ENCODE measurements around the gene ANOS1.

- TF ChIP-seq CBFB (CRISPR knock-in tag; IDR thresholded peaks at IDR 0.05; ENCODE audit: low read depth) (no peak), ATF1 (CRISPR knock-in tag; IDR thresholded peaks at IDR 0.05) (no peak), ERG (CRISPR knock-in tag; IDR thresholded peaks at IDR 0.05) (no peak), RORB (CRISPR knock-in tag; IDR thresholded peaks at IDR 0.05) (no peak), MAX (CRISPR knock-in tag; IDR thresholded peaks at IDR 0.05) (no peak), E2F4 (CRISPR knock-in tag; IDR thresholded peaks at IDR 0.05; ENCODE audit: borderline replicate concordance, low read depth) (no peak), CTCF (IDR thresholded peaks at IDR 0.05) (no peak), SP1 (CRISPR knock-in tag; conservative IDR thresholded peaks at IDR 0.05) (no peak), TP53 (CRISPR knock-in tag; IDR thresholded peaks at IDR 0.05) (no peak)
Measured at GRCh38 chrX:8632924-8633323, 99.0 kb downstream of the ANOS1 start.
